GM23248 (cell line): ENCODE results near the gene ALK.

Experiments used
- EZH2 ChIP-seq: fragments of 200-600 bp; sonication (generic); IDR thresholded peaks from 2 replicates; pipeline ENCODE4 v1.6.1; 2018; ENCODE audit warnings: antibody characterized with exemption, mild to moderate bottlenecking; ENCODE audit not compliant: insufficient read depth, poor library complexity, severe bottlenecking
- EZH2phosphoT487 ChIP-seq: fragments of 200-600 bp; sonication (generic); IDR thresholded peaks from 2 replicates; pipeline ENCODE4 v1.6.1; 2018; ENCODE audit warnings: antibody characterized with exemption, moderate library complexity, mild to moderate bottlenecking, low read depth; ENCODE audit not compliant: insufficient read depth

GRCh38 chr2:29660201-29660600 lies 261.2 kb downstream of the ALK start:
- TF ChIP-seq EZH2, result no peak
- no peak for TF ChIP-seq EZH2phosphoT487
